ENCODE results near the gene GMPR. TPM values are rescaled to one million over a fixed set of nuclear protein-coding genes. Genes with fewer than 3 reads are reported as not detected.

GMPR gene
- total and polyA plus RNA-seq, 8 donors: 9.8 to 46.3 (median 26.9) TPM

- Histone ChIP-seq H3K9me3 (no peaks in the 10 kb centered on the region), H3K27ac (no peak overlapping the region), H3K27me3 (peaks cover 0 to 9% (median 0%) of the 10 kb centered on the region in 3 donors), H3K4me3 (no peak overlapping the region), H3K4me1 (peaks cover 0 to 20% (median 10%) of the 10 kb centered on the region in 4 donors), H3K36me3 (no peaks in the 10 kb centered on the region)
- intact Hi-C loops (cut with DNase I; ENCODE audit: low total_unique reads): no loop called here
- peak in 1 of 2 donors; percentile 40 for DNase-seq
- TF ChIP-seq POLR2AphosphoS5 (IDR thresholded peaks at IDR 0.05): no peak
- no peak for TF ChIP-seq CTCF (IDR thresholded peaks at IDR 0.05)
- no peak for TF ChIP-seq EP300 (IDR thresholded peaks at IDR 0.05)
- TF ChIP-seq POLR2A (IDR thresholded peaks at IDR 0.05): no peak
- WGBS, 5 donors: 28 to 41% (median 40%) methylated on average over 6 of the region's 6 CpGs
These were observed 8.7 kb upstream of the GMPR start for GRCh38 chr6:16229700-16230099.

- TF ChIP-seq POLR2AphosphoS5 (IDR thresholded peaks at IDR 0.05): no peak
These were observed 7.4 kb upstream of the GMPR start for GRCh38 chr6:16230953-16231352.

GRCh38 chr6:16232086-16232485, 6.3 kb upstream of the GMPR start:
- Histone ChIP-seq H3K9me3 (no peaks in the 10 kb centered on the region), H3K27ac (no peak overlapping the region), H3K27me3 (peaks cover 0 to 9% (median 0%) of the 10 kb centered on the region in 3 donors), H3K4me3 (no peak overlapping the region), H3K4me1 (peaks cover 7 to 41% (median 22%) of the 10 kb centered on the region in 4 donors), H3K36me3 (no peaks in the 10 kb centered on the region)
- peak in 1 of 2 donors; percentile 49 for DNase-seq
- TF ChIP-seq POLR2A (IDR thresholded peaks at IDR 0.05): no peak
- TF ChIP-seq CTCF (IDR thresholded peaks at IDR 0.05): no peak
- TF ChIP-seq EP300 (IDR thresholded peaks at IDR 0.05): no peak
- TF ChIP-seq POLR2AphosphoS5 (IDR thresholded peaks at IDR 0.05): no peak
- WGBS, 5 donors: 73 to 85% (median 83%) methylated on average over 5 of the region's 5 CpGs
- intact Hi-C loops (cut with DNase I; ENCODE audit: low total_unique reads): no loop called here

More at GRCh38 chr6:16230953-16231352, 7.4 kb upstream of the GMPR start:
- H3K36me3 ChIP-seq: no peaks in the 10 kb centered on the region
- H3K4me1 ChIP-seq: peaks cover 0 to 29% (median 12%) of the 10 kb centered on the region in 4 donors
- H3K9me3 ChIP-seq: no peaks in the 10 kb centered on the region
- no peak overlapping the region for H3K27ac ChIP-seq
- intact Hi-C loops (cut with DNase I; ENCODE audit: low total_unique reads): no loop called here
- 69 to 87% (median 80%) methylated on average over 9 of the region's 9 CpGs for WGBS, 5 donors
- peaks cover 0 to 9% (median 0%) of the 10 kb centered on the region in 3 donors for H3K27me3 ChIP-seq
- no peak overlapping the region for H3K4me3 ChIP-seq
- no peak for DNase-seq

- H3K27ac ChIP-seq: peak overlapping the region in 3 of 5 donors; percentile 72 to 88 (median 76)
- TF ChIP-seq CTCF (IDR thresholded peaks at IDR 0.05): no peak
- H3K27me3 ChIP-seq: no peaks in the 10 kb centered on the region
- DNase-seq: peak in 1 of 2 donors; percentile 40
- 27 to 58% (median 44%) methylated on average over 4 of the region's 4 CpGs for WGBS, 5 donors
- no peaks in the 10 kb centered on the region for H3K9me3 ChIP-seq
- intact Hi-C loops (cut with DNase I; ENCODE audit: low total_unique reads): no loop called here
- peak overlapping the region in 2 of 4 donors; percentile 14 to 29 for H3K4me3 ChIP-seq
- H3K36me3 ChIP-seq: no peaks in the 10 kb centered on the region
- peaks cover 18 to 48% (median 37%) of the 10 kb centered on the region in 4 donors for H3K4me1 ChIP-seq
These were observed 2.3 kb upstream of the GMPR start for GRCh38 chr6:16236009-16236501.

- intact Hi-C loops (cut with DNase I; ENCODE audit: low total_unique reads): no loop called here
- Histone ChIP-seq H3K4me1 (peaks cover 18 to 49% (median 38%) of the 10 kb centered on the region in 4 donors), H3K27ac (peak overlapping the region in 4 of 5 donors; percentile 32 to 88 (median 74)), H3K4me3 (peak overlapping the region in 3 of 4 donors; percentile 14 to 29 (median 15)), H3K9me3 (no peaks in the 10 kb centered on the region), H3K36me3 (no peaks in the 10 kb centered on the region), H3K27me3 (no peaks in the 10 kb centered on the region)
- DNase-seq: peak; percentile 68 to 82
- TF ChIP-seq EP300 (IDR thresholded peaks at IDR 0.05) (no peak), POLR2AphosphoS5 (IDR thresholded peaks at IDR 0.05) (peak in 1 of 3 donors; percentile 16)
- 0 to 7% (median 1%) methylated on average over 3 of the region's 3 CpGs for WGBS, 5 donors
These were observed 1.7 kb upstream of the GMPR start for GRCh38 chr6:16236631-16237199.
